Peyer's patch (tissue), 4 donors: ENCODE measurements around the gene FFAR3. TPM values are rescaled to one million over a fixed set of nuclear protein-coding genes. Genes with fewer than 3 reads are reported as not detected.

Experiments used
- DNase-seq, 3 donors: peaks; one replicate each; pipeline ENCODE4 v3.0.0-alpha.2; 2017 to 2019
- H3K27ac ChIP-seq, 4 donors: fragments of 200-600 bp; sonication (generic); one replicate each; pipeline ENCODE4 v1.5.1; 2016 to 2019
- H3K27me3 ChIP-seq, 2 donors: fragments of 200-600 bp; sonication (generic); one replicate each; pipeline ENCODE4 v1.5.1; 2019
- H3K36me3 ChIP-seq, 3 donors: fragments of 200-600 bp; sonication (generic); one replicate each; pipeline ENCODE4 v1.5.1; 2016 to 2019
- H3K4me1 ChIP-seq, 4 donors: fragments of 200-600 bp; sonication (generic); one replicate each; pipeline ENCODE4 v1.5.1; 2016 to 2019
- H3K4me3 ChIP-seq, 4 donors: fragments of 200-600 bp; sonication (generic); 1 replicate in 3 of 4; 2 replicates in 1 of 4; pipeline ENCODE4 v1.5.1; 2016 to 2019; ENCODE audit warnings: mild to moderate bottlenecking in 1 of 4
- H3K9me3 ChIP-seq, 4 donors: fragments of 200-600 bp; sonication (generic); one replicate each; pipeline ENCODE4 v1.5.1; 2016 to 2019; ENCODE audit warnings: mild to moderate bottlenecking in 1 of 4
- CTCF ChIP-seq, 6 experiments: fragments of 450-650 bp in 4 of 6; fragments of 200-600 bp in 2 of 6; sonication (generic) in 1 of 6; IDR thresholded peaks; one replicate each; pipeline ENCODE4 v1.5.1; 2017 to 2019; ENCODE audit warnings: antibody characterized with exemption in 6 of 6, mild to moderate bottlenecking in 3 of 6, moderate library complexity in 1 of 6
- POLR2A ChIP-seq, 2 donors: fragments of 450-650 bp; IDR thresholded peaks; one replicate each; pipeline ENCODE4 v1.5.1; 2017; ENCODE audit warnings: antibody characterized with exemption in 2 of 2, mild to moderate bottlenecking in 2 of 2, moderate library complexity in 2 of 2
- total RNA-seq, 4 donors: library from RNA; depleted of rRNA; stranded (reverse); fragments of >200 nt; gene quantifications; one replicate each; pipeline ENCODE4 v1.1.0, GENCODE V29; 2016

FFAR3 gene
- total RNA-seq, 4 donors from 2014 or later, result 1.1 TPM; not detected in 3

GRCh38 chr19:35349614-35350521, 8.4 kb upstream of the FFAR3 start:
- DNase-seq, result peak; percentile 15 to 43 (median 34)
- no peaks in the 10 kb centered on the region for H3K36me3 ChIP-seq
- no peak overlapping the region for H3K4me3 ChIP-seq
- H3K4me1 ChIP-seq, result peaks cover 0 to 29% (median 9%) of the 10 kb centered on the region in 4 donors
- H3K27me3 ChIP-seq, result no peaks in the 10 kb centered on the region
- no peaks in the 10 kb centered on the region for H3K9me3 ChIP-seq
- peak overlapping the region in 1 of 4 donors; percentile 77 for H3K27ac ChIP-seq
- TF ChIP-seq CTCF (IDR thresholded peaks at IDR 0.05), result no peak
- TF ChIP-seq POLR2A (IDR thresholded peaks at IDR 0.05), result no peak

- Histone ChIP-seq H3K9me3 (no peaks in the 10 kb centered on the region), H3K4me1 (peaks cover 0 to 27% (median 9%) of the 10 kb centered on the region in 4 donors), H3K27me3 (no peaks in the 10 kb centered on the region), H3K4me3 (no peak overlapping the region), H3K27ac (no peak overlapping the region), H3K36me3 (no peaks in the 10 kb centered on the region)
- peak in 2 of 3 donors; percentile 34 to 37 for DNase-seq
- TF ChIP-seq CTCF (IDR thresholded peaks at IDR 0.05), result no peak
- TF ChIP-seq POLR2A (IDR thresholded peaks at IDR 0.05), result no peak
Measured at GRCh38 chr19:35350591-35350990, 7.7 kb upstream of the FFAR3 start.

DNA sequence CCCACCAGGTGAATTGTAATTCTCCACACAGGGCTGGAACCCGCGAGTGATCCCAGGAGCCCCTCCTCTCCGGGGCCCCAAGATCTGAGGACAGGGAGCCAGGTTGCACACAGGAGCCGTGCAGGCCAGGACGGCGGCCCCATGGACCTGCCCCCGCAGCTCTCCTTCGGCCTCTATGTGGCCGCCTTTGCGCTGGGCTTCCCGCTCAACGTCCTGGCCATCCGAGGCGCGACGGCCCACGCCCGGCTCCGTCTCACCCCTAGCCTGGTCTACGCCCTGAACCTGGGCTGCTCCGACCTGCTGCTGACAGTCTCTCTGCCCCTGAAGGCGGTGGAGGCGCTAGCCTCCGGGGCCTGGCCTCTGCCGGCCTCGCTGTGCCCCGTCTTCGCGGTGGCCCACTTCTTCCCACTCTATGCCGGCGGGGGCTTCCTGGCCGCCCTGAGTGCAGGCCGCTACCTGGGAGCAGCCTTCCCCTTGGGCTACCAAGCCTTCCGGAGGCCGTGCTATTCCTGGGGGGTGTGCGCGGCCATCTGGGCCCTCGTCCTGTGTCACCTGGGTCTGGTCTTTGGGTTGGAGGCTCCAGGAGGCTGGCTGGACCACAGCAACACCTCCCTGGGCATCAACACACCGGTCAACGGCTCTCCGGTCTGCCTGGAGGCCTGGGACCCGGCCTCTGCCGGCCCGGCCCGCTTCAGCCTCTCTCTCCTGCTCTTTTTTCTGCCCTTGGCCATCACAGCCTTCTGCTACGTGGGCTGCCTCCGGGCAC, 6.7 kb upstream of the FFAR3 start:
- H3K27me3 ChIP-seq, result no peaks in the 10 kb centered on the region
- H3K4me1 ChIP-seq, result peaks cover 0 to 18% (median 8%) of the 10 kb centered on the region in 4 donors
- no peaks in the 10 kb centered on the region for H3K9me3 ChIP-seq
- TF ChIP-seq CTCF (IDR thresholded peaks at IDR 0.05) (no peak), POLR2A (IDR thresholded peaks at IDR 0.05) (no peak)
- H3K4me3 ChIP-seq, result no peak overlapping the region
- DNase-seq, result peak in 2 of 3 donors; percentile 23 to 43
- H3K27ac ChIP-seq, result no peak overlapping the region
- no peaks in the 10 kb centered on the region for H3K36me3 ChIP-seq

GRCh38 chr19:35352177-35352447, 6.1 kb upstream of the FFAR3 start:
- no peaks in the 10 kb centered on the region for H3K27me3 ChIP-seq
- no peaks in the 10 kb centered on the region for H3K36me3 ChIP-seq
- H3K27ac ChIP-seq, result no peak overlapping the region
- no peaks in the 10 kb centered on the region for H3K9me3 ChIP-seq
- no peak for DNase-seq
- TF ChIP-seq CTCF (IDR thresholded peaks at IDR 0.05) (no peak), POLR2A (IDR thresholded peaks at IDR 0.05) (no peak)
- H3K4me1 ChIP-seq, result peaks cover 0 to 14% (median 6%) of the 10 kb centered on the region in 4 donors
- no peak overlapping the region for H3K4me3 ChIP-seq

GRCh38 chr19:35352448-35353304, 5.6 kb upstream of the FFAR3 start:
- TF ChIP-seq CTCF (IDR thresholded peaks at IDR 0.05), result peak; percentile 54 to 93 (median 88)
- TF ChIP-seq POLR2A (IDR thresholded peaks at IDR 0.05), result no peak
- Histone ChIP-seq H3K4me3 (no peak overlapping the region), H3K4me1 (peaks cover 0 to 11% (median 5%) of the 10 kb centered on the region in 4 donors), H3K9me3 (no peaks in the 10 kb centered on the region), H3K27ac (no peak overlapping the region), H3K36me3 (no peaks in the 10 kb centered on the region), H3K27me3 (no peaks in the 10 kb centered on the region)
- DNase-seq, result peak; percentile 61 to 84 (median 66)
